Measurements from ENCODE around the gene KCNG1. TPM values are rescaled to one million over a fixed set of nuclear protein-coding genes. Genes with fewer than 3 reads are reported as not detected.
"Not testable (repeated sequence)": the region's sequence is repeated elsewhere in the genome, so short reads cannot be mapped to it uniquely, and the experiment has no call there.

KCNG1 gene
- total RNA-seq = 0.42 and 0.48 TPM in 2 replicates
- polyA plus RNA-seq (2012) = 3.7 TPM

DNA sequence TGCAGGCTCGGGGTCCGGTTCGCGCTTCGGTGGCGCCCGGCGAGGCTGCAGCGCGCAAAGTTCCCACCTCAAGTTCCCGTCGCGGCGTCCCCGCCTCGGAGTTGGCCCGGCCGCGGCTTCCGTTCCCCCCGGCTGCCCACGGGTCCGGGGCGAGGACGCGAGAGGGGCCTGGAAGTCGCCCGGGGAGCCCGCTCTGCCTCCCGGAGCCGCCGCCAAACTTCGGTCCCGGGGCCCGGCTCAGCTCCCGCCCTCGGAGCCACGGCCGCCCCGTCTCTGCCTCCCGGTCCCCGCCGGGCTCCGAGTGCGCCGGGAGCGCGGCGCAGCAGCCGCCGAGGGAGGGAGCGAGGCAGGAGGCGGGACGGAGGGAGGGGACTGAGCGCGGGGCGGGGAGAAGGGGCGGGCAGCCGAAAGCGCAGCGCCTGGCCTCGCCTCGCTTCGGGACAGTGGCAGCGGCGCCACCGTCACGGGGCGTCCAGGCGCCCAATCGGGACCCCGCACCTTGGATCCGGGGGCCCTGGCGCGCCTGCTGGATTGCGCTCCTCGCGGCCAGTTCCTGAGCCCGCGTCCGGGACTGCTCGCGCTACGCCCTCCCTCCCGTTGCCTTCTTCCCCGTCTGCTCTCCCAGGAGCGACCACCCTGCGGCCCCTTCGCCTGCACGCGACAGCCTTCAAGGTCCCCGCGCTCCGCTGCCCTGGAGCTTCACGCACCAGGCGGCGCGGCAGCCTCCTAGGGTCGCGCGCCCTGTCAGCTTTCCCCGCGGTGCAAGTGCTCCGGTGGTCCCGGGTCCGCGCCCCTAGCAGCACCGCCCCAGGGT, at the start of gene KCNG1:
KCNG1 (minus strand) TSS at position 305 of the 814 bp plus-strand sequence. CDS start 12,769 bp downstream, outside the sequence.
- DNase-seq (ENCODE audit: low read depth) = peak; percentile 61

DNA sequence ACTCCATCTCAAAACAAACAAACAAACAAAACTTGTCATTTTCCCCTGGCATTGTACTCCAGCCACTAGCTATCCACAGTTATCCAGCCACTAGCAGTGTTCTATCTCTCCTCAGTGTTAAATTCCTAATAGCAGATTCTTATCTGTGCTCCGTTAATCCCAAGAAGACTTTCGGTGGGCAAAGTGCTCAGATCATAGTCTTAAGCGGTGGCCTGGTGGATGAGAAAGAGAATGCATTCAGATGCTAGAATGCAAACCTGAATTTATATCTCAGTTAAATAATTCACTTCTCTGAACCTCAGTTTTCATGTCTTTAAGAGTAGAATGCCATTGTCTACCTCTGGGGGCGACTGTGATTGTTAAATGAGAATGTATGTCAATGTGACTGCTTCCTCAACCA, 47.7 kb upstream of the KCNG1 start:
- DNase-seq (ENCODE audit: low read depth) = no peak

DNA sequence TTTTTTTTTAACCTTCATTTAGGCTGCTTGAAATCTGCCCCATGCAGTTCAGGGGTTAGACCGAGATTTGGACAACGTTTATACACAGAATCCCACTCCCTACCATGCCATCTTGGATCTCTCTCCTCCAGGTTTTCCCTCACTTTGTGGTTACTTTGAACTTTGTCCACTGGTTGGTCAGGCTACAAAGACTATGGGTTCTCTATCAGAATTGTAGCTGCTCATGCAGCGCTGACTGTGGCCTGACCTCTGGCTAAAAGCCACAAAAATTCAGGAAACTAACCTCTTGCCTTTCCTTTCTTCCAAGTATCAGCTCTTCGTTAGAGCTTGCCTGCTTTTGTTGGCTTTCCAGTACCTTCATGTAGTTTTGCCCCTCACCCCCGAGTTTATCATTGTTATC, 44.9 kb upstream of the KCNG1 start:
- DNase-seq (ENCODE audit: low read depth) = no peak

DNA sequence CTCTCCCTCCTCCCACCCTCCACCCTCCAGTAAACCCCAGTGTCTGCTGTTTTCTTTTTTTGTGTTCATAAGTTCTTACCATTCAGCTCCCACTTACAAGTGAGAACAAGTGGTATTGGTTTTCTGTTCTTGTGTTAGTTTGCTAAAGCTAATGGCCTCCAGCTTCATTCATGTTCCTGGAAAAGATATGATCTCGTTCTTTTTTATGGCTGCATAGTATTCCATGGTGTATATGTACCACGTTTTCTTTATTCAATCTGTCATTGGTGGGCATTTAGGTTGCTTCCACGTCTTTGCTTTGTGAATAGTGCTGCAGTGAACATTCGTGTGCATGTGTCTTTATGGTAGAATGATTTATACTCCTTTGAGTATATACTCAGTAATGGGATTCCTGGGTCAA, 42.7 kb upstream of the KCNG1 start:
- DNase-seq (ENCODE audit: low read depth) = no peak

- DNase-seq (ENCODE audit: low read depth) = no peak
Measured at GRCh38 chr20:51064137-51064536, 41.2 kb upstream of the KCNG1 start.

DNA sequence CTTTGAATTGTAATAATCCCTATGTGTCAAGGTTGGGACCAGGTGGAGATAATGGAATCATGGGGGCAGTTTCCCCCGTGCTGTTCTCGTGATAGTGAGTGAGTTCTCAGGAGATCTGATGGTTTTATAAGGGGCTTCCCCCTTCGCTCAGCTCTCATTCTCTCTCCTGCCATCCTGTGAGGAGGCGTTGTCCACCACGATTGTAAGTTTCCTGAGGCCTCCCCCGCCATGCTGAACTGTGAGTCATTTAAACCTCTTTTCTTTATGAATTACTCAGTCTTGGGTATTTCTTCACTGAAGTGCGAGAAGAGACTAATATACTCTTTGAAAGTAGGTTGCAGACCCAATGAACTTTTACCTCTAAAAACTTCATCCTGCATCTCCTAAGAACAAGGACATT, 39.2 kb upstream of the KCNG1 start:
- DNase-seq (ENCODE audit: low read depth) = no peak

GRCh38 chr20:51061418-51062045, 38.6 kb upstream of the KCNG1 start:
- no peak for DNase-seq (ENCODE audit: low read depth)

- DNase-seq (ENCODE audit: low read depth) = no peak
Measured at GRCh38 chr20:51060301-51060700, 37.4 kb upstream of the KCNG1 start.

GRCh38 chr20:51059862-51060261, 37.0 kb upstream of the KCNG1 start:
- peak; percentile 5 for DNase-seq (ENCODE audit: low read depth)

- no peak for DNase-seq (ENCODE audit: low read depth)
Measured at GRCh38 chr20:51058017-51058416, 35.1 kb upstream of the KCNG1 start.

- DNase-seq (ENCODE audit: low read depth) = no peak
Measured at GRCh38 chr20:51054233-51054632, 31.3 kb upstream of the KCNG1 start.

DNA sequence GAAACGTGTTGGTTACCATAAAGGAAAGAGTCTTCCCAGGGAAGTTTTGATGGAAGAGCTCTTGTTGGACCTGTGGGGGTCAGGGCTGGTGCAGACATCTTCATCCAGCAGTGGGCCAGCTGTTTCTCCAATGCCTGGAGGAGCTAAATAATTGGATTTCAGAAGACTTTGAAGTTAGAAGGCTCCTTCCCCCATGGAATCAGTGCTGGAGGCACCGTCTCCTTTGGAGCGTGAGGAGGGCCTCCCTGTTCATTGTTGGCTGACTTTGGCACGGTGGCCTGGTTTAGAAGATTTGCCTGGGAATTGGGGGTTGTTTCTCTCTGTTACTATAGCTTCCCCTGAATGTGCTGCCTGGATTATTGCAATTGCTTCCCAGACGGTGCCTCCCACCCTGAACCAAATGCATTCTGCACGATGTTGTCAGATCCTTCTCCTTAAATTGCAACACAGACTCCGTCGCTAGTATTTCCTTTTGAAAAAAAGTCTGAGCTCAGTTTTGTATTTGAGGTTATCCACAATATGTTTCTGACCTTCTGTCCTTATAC, 27.7 kb upstream of the KCNG1 start:
- DNase-seq (ENCODE audit: low read depth) = no peak

GRCh38 chr20:51046021-51046985, 23.4 kb upstream of the KCNG1 start:
- DNase-seq (ENCODE audit: low read depth) = no peak

DNA sequence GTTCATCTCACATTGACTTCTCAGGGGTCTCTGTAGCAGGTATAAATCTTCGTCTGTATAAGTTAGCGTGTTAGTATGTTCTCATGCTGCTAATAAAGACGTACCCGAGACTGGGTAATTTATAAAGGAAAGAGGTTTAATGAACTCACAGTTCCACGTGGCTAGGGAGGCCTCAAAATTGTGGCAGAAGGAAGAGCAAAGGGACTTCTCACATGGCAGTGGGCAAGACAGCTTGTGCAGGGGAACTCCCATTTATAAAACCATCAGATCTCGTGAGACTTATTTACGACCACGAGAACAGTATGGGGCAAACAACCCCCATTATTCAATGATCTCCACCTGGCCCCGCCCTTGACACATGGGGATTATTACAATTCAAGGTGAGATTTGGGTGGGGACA, 22.6 kb upstream of the KCNG1 start:
- DNase-seq (ENCODE audit: low read depth) = not testable (repeated sequence)

GRCh38 chr20:51044796-51045195, 21.9 kb upstream of the KCNG1 start:
- DNase-seq (ENCODE audit: low read depth) = no peak

- DNase-seq (ENCODE audit: low read depth) = no peak
Measured at GRCh38 chr20:51043811-51044210, 20.9 kb upstream of the KCNG1 start.

GRCh38 chr20:51042657-51043247, 19.8 kb upstream of the KCNG1 start:
- no peak for DNase-seq (ENCODE audit: low read depth)

GRCh38 chr20:51042064-51042463, 19.2 kb upstream of the KCNG1 start:
- no peak for DNase-seq (ENCODE audit: low read depth)

GRCh38 chr20:51037532-51038115, 14.7 kb upstream of the KCNG1 start:
- no peak for DNase-seq (ENCODE audit: low read depth)

- no peak for DNase-seq (ENCODE audit: low read depth)
Measured at GRCh38 chr20:51036827-51037531, 14.1 kb upstream of the KCNG1 start.

Data from myocyte (in vitro differentiated cells).